ENCODE data around the gene KIAA1755.

The KIAA1755 gene

DNA sequence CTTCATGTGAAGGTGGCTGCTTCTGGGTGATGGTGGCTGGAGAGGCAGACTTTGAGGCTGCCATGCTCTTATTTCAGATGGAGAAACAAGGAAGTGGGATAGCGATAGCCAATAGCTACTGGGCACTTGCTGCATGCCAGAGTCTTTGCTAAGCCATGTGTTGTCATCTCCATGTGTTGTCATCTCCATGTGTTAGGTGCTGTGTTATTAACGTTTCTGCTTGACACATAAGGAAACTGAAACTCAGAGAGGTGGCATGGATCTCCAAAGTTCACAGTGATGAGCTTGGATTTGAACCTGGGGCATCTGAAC, 16.9 kb downstream of the KIAA1755 start:
- no peak for TF ChIP-seq CTCF (IDR thresholded peaks at IDR 0.05; ENCODE audit: low read depth, low read length, missing control alignments)
- no peak for DNase-seq (ENCODE audit: low read depth)
- H3K4me3 ChIP-seq (ENCODE audit: low read depth, low read length) = no peak overlapping the region
- in situ Hi-C loops (cut with HindIII; ENCODE audit: low sequenced_read_pairs) = no loop called here

- peak; percentile 35 for TF ChIP-seq CTCF (IDR thresholded peaks at IDR 0.05; ENCODE audit: low read depth, low read length, missing control alignments)
- in situ Hi-C loops (cut with HindIII; ENCODE audit: low sequenced_read_pairs) = no loop called here
- H3K4me3 ChIP-seq (ENCODE audit: low read depth, low read length) = no peak overlapping the region
- no peak for DNase-seq (ENCODE audit: low read depth)
Measured at GRCh38 chr20:38242848-38243708, 17.5 kb downstream of the KIAA1755 start.

DNA sequence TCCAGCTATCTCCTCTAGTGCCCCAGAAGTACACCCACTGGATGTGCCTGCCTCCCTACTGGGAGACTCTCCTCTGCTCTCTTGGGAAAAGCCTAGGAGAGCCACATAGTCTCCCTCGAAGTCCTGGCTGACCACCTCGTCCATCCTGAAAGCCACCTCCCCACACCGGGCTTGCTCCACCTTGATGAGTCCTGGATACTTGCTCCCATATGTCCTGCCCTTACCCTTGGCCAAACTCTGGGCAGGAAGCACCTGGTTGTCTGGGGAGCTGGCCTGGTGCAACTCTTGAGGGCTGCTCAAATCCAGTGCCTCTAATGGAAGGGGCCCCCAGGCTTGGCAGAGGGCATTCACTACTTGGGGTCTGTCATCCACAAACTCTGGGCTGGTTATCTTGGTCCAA, 19.3 kb downstream of the KIAA1755 start:
- no peak overlapping the region for H3K4me3 ChIP-seq (ENCODE audit: low read depth, low read length)
- TF ChIP-seq CTCF (IDR thresholded peaks at IDR 0.05; ENCODE audit: low read depth, low read length, missing control alignments) = no peak
- in situ Hi-C loops (cut with HindIII; ENCODE audit: low sequenced_read_pairs) = no loop called here
- no peak for DNase-seq (ENCODE audit: low read depth)

DNA sequence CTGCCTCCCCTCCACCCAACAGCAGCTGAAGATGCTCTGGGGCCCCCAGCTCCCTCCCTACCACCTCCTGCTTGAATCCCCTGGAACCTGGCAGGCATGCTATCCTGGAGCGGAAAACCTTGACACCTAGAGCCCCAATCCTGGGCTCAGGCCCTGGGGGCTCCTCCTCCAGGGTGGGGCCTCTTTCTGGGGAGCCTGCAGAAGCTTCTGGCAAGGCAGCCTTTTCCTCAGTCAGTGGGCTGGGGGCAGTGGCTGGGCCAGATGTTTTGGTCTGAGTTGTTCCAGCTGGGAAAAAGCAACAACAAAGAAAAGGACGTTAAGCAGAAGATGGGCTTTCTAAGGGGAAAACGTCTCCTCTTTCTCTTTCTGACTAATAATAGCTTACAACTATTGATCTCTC, 21.1 kb downstream of the KIAA1755 start:
- no peak for TF ChIP-seq CTCF (IDR thresholded peaks at IDR 0.05; ENCODE audit: low read depth, low read length, missing control alignments)
- no peak for DNase-seq (ENCODE audit: low read depth)
- in situ Hi-C loops (cut with HindIII; ENCODE audit: low sequenced_read_pairs) = no loop called here
- H3K4me3 ChIP-seq (ENCODE audit: low read depth, low read length) = no peak overlapping the region

DNA sequence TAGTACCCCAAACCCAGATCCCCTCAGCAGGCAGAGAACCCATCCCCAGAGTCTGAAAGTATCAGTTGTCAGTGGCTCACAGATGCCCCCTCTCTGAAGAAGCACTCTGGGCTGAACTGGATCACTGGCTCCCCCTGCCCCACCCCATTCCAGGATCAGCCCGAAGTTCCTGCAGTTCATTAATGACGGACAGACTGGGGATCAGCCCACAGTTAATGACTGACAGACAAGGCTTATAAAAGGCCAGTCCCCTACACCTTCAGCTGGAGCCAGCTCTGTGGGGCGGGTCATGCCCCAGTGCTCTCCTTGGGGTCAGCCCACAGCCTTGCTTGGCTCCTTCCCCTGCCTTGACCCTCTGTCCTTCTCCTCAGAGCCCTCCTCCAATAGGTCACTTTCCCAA, 21.7 kb downstream of the KIAA1755 start:
- in situ Hi-C loops (cut with HindIII; ENCODE audit: low sequenced_read_pairs) = no loop called here
- no peak overlapping the region for H3K4me3 ChIP-seq (ENCODE audit: low read depth, low read length)
- no peak for DNase-seq (ENCODE audit: low read depth)
- no peak for TF ChIP-seq CTCF (IDR thresholded peaks at IDR 0.05; ENCODE audit: low read depth, low read length, missing control alignments)

DNA sequence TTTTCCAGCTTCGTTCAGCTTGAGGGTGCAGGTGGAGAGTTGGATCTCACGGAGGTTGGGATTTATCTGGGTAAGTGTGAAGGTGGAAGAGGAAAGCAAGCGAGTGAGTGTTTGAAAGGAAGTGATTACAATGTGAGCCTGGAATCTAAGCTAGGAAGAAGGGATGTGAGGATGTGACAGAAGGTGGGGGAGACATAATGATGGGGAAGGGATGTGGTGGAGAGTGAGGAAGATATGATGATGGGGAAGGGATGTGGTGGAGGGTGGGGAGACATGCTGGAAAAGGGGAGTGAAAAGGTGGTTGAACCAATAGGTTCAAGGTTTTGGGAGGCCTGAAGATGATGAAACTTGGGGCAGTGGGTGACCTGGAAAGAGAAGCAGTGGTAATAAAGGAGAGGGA, 23.2 kb downstream of the KIAA1755 start:
- DNase-seq (ENCODE audit: low read depth) = no peak
- in situ Hi-C loops (cut with HindIII; ENCODE audit: low sequenced_read_pairs) = no loop called here
- no peak overlapping the region for H3K4me3 ChIP-seq (ENCODE audit: low read depth, low read length)
- TF ChIP-seq CTCF (IDR thresholded peaks at IDR 0.05; ENCODE audit: low read depth, low read length, missing control alignments) = no peak

Data from astrocyte of the cerebellum (primary cell).